ENCODE measurements around the gene DHCR7.

DNA sequence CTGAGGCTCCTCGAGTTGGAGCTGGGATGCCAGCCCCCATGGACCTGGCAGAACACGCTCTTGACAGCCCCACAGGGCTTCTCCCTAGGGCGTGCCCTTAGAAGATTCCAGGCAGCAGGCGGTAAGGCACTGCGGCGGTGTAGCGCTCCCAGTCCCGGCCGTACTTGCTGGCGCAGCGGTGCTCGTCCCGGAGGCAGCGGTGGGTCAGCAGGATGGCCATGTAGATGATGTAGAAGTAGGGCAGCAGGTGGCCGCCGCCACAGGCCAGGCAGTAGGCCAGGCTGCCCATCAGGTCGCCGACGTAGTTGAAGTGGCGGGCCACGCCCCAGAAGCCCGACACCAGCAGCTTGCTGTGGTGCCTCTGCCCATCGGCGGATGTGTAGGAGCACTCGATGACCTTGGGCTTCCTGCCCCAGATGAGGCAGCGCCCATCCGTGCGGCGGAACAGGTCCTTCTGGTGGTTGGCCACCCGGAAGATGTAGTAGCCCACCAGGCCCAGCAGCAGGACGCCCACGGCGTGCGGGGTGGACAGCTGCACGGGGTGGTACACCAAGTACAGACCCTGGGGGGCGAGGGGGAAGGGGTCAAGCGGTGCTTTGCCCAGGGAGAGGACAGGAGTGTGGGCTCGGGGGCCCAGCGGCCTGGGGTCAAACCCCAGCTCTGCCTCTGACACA, 12.8 kb downstream of the DHCR7 start:
- TF ChIP-seq, protein P1, sequence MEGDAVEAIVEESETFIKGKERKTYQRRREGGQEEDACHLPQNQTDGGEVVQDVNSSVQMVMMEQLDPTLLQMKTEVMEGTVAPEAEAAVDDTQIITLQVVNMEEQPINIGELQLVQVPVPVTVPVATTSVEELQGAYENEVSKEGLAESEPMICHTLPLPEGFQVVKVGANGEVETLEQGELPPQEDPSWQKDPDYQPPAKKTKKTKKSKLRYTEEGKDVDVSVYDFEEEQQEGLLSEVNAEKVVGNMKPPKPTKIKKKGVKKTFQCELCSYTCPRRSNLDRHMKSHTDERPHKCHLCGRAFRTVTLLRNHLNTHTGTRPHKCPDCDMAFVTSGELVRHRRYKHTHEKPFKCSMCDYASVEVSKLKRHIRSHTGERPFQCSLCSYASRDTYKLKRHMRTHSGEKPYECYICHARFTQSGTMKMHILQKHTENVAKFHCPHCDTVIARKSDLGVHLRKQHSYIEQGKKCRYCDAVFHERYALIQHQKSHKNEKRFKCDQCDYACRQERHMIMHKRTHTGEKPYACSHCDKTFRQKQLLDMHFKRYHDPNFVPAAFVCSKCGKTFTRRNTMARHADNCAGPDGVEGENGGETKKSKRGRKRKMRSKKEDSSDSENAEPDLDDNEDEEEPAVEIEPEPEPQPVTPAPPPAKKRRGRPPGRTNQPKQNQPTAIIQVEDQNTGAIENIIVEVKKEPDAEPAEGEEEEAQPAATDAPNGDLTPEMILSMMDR (IDR thresholded peaks at IDR 0.05; ENCODE audit: insufficient read depth, low read length) = no peak
- no peak for TF ChIP-seq POLR2AphosphoS5 (IDR thresholded peaks at IDR 0.05; ENCODE audit: low read depth)
- TF ChIP-seq REST (IDR thresholded peaks at IDR 0.05; ENCODE audit: insufficient replicate concordance, low read depth) = no peak
- no peak for TF ChIP-seq GABPA (IDR thresholded peaks at IDR 0.05; ENCODE audit: low read depth)
